Glutamatergic neuron (in vitro differentiated cells): ENCODE data around the gene CACNA1C. TPM values are rescaled to one million over a fixed set of nuclear protein-coding genes. Genes with fewer than 3 reads are reported as not detected.

Experiments used
- DNase-seq: peaks from one replicate; pipeline ENCODE4 v3.0.0; 2022
- H3K27ac Mint-ChIP-seq: one replicate; pipeline ENCODE4 v1.8.0; 2020; ENCODE audit warnings: mild to moderate bottlenecking, mixed read lengths, inconsistent platforms; ENCODE audit not compliant: unreplicated experiment
- H3K27me3 Mint-ChIP-seq: one replicate; pipeline ENCODE4 v1.8.0; 2020; ENCODE audit warnings: mild to moderate bottlenecking, moderate library complexity, mixed read lengths, inconsistent platforms; ENCODE audit not compliant: unreplicated experiment
- H3K36me3 Mint-ChIP-seq: one replicate; pipeline ENCODE4 v1.8.0; 2020; ENCODE audit warnings: mild to moderate bottlenecking, mixed read lengths, inconsistent platforms; ENCODE audit not compliant: unreplicated experiment
- H3K4me1 Mint-ChIP-seq: one replicate; pipeline ENCODE4 v1.8.0; 2020; ENCODE audit warnings: mild to moderate bottlenecking, low read depth, mixed read lengths, inconsistent platforms; ENCODE audit not compliant: unreplicated experiment
- H3K4me3 Mint-ChIP-seq: one replicate; pipeline ENCODE4 v1.8.0; 2020; ENCODE audit warnings: mild to moderate bottlenecking, mixed read lengths, inconsistent platforms; ENCODE audit not compliant: unreplicated experiment
- H3K9me3 Mint-ChIP-seq: one replicate; pipeline ENCODE4 v1.8.0; 2020; ENCODE audit warnings: mild to moderate bottlenecking, moderate library complexity, mixed read lengths, inconsistent platforms; ENCODE audit not compliant: unreplicated experiment
- CTCF ChIP-seq: fragments of 200-600 bp; sonication (generic); IDR thresholded peaks from one replicate; pipeline ENCODE4 v1.5.0; 2021; ENCODE audit not compliant: partially characterized antibody, unreplicated experiment
- total RNA-seq: library from RNA; stranded (reverse); fragmentation: NEBNext Ultra II Directional; extraction: Animal tissue kit (Norgen Biotek cat#: 25700); gene quantifications from one replicate; pipeline ENCODE4 v1.2.1, GENCODE V29; 2021; ENCODE audit not compliant: unreplicated experiment

Gene CACNA1C
- total RNA-seq, 1 donor from 2014 or later, result 11.0 TPM

GRCh38 chr12:2413301-2413700 is 360.5 kb downstream of the CACNA1C start:
- no peaks in the 10 kb centered on the region for H3K36me3 Mint-ChIP-seq
- no peak overlapping the region for H3K27ac Mint-ChIP-seq
- H3K4me1 Mint-ChIP-seq, result peaks cover 14% of the 10 kb centered on the region

GRCh38 chr12:2413999-2414792 is 361.4 kb downstream of the CACNA1C start:
- H3K36me3 Mint-ChIP-seq, result no peaks in the 10 kb centered on the region
- H3K27ac Mint-ChIP-seq, result no peak overlapping the region
- peaks cover 4% of the 10 kb centered on the region for H3K27me3 Mint-ChIP-seq
- peaks cover 5% of the 10 kb centered on the region for H3K9me3 Mint-ChIP-seq
- H3K4me1 Mint-ChIP-seq, result peaks cover 14% of the 10 kb centered on the region
- H3K4me3 Mint-ChIP-seq, result no peak overlapping the region
- no peak for DNase-seq
- no peak for TF ChIP-seq CTCF

More at GRCh38 chr12:2413301-2413700, 360.5 kb downstream of the CACNA1C start:
- H3K27me3 Mint-ChIP-seq, result peaks cover 4% of the 10 kb centered on the region
- no peak for DNase-seq
- no peak overlapping the region for H3K4me3 Mint-ChIP-seq
- TF ChIP-seq CTCF, result no peak
- peaks cover 5% of the 10 kb centered on the region for H3K9me3 Mint-ChIP-seq

GRCh38 chr12:2414810-2415567 is 362.2 kb downstream of the CACNA1C start:
- H3K9me3 Mint-ChIP-seq, result peaks cover 5% of the 10 kb centered on the region
- H3K27me3 Mint-ChIP-seq, result peaks cover 4% of the 10 kb centered on the region
- peaks cover 14% of the 10 kb centered on the region for H3K4me1 Mint-ChIP-seq
- H3K4me3 Mint-ChIP-seq, result no peak overlapping the region
- TF ChIP-seq CTCF, result no peak
- H3K27ac Mint-ChIP-seq, result no peak overlapping the region
- no peaks in the 10 kb centered on the region for H3K36me3 Mint-ChIP-seq
- no peak for DNase-seq

- Mint-ChIP-seq H3K4me3 (no peak overlapping the region), H3K4me1 (peaks cover 14% of the 10 kb centered on the region), H3K27me3 (peaks cover 4% of the 10 kb centered on the region), H3K36me3 (no peaks in the 10 kb centered on the region), H3K27ac (no peak overlapping the region), H3K9me3 (peaks cover 5% of the 10 kb centered on the region)
- DNase-seq, result no peak
- TF ChIP-seq CTCF, result no peak
These were observed 362.8 kb downstream of the CACNA1C start for GRCh38 chr12:2415568-2415944.

- Mint-ChIP-seq H3K4me1 (peaks cover 10% of the 10 kb centered on the region), H3K27me3 (peaks cover 4% of the 10 kb centered on the region), H3K36me3 (no peaks in the 10 kb centered on the region), H3K27ac (no peak overlapping the region), H3K9me3 (peaks cover 5% of the 10 kb centered on the region), H3K4me3 (no peak overlapping the region)
- no peak for DNase-seq
- no peak for TF ChIP-seq CTCF
These were observed 363.4 kb downstream of the CACNA1C start for GRCh38 chr12:2416158-2416557.
